NCI-H510A treated with DMSO at 0.1 percent for 48 hours (cell line): ENCODE data around the gene ZCCHC7.
"Not testable (repeated sequence)": the region's sequence is repeated elsewhere in the genome, so short reads cannot be mapped to it uniquely, and the experiment has no call there.

Source experiments
- DNase-seq: peaks from one replicate; lab custom pipeline; 2025; lab: John Stamatoyannopoulos, UW

The ZCCHC7 gene

DNA sequence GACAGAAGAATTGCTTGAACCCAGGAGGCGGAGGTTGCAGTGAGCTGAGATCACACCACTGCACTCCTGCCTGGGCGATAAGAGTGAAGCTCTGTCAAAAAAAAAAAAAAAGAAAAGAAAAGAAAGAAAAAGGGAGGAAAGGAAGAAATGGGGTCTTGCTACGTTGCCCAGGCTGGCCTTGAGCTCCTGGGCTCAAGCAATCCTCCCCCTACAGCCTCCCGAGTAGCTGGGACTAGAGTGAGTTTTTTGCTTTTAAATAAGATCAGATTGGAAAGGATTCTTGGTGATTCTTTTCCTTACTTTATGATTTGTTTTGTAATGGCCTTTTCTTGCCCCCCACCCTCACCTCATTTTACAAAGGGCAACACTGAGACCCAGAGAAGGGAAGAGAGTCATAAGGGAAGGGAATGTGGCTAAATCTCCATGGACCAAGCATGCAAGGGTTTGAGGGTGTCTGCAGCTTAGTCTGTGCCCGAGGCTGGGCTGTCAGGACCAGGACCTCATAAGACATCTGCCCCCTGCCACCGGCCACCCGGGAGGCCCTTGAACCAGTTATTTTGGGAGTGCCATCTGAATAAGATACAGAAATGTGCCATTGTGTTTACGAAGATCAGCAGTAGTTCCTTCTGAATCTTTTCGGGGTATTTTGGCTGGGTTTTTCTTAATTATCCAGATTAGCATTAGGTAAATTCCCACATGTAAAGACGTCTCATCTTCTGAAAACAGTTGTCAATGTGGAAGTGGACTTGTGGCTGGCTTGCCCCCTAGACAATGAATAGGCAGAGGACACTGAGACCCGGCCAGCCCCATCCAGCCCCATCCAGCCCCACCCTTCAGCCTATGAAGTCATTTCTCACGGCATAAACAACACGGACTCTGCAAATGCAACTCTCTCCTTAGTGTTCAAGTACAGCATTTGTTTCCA, 257.6 kb downstream of the ZCCHC7 start:
- DNase-seq: no peak

DNA sequence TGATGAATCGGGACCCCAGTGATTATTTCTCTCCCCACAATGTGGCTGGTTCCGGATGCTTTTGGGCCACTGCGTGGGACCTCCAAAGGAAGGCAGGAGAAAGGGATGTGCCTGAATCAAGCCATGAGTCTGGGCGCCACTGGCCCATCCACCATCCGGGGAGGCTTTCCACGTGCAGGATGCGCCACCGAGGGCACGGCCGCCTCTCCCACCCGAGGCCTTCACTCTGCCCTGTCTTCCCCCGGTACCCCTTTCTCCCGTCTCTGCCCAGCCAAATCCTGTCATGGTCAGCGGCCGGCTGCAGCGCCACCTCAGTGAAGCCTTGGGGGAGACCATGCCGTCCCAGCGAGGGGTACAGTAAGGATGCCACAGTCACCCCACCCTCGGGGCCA, 258.2 kb downstream of the ZCCHC7 start:
- DNase-seq: no peak

DNA sequence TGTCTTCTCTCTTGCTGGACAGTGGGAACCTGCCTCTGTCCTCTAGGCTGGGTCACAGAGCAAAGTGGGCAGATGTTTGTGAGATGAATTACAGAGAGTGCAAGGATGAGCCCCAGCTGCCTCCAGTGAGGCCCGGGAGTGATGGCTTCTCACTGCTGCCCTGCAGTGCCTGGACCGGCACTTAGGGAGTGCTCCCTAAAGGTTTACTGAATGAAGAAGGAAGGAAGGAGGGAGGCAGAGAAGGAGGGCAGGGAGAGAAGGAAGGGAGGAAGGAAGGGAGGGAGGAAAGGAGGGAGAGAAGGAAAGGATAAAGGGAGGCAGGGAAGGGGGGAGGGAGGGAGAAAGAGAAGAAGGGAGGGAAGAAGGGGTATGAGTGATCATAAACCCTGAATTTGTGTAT, 259.5 kb downstream of the ZCCHC7 start:
- DNase-seq: no peak

DNA sequence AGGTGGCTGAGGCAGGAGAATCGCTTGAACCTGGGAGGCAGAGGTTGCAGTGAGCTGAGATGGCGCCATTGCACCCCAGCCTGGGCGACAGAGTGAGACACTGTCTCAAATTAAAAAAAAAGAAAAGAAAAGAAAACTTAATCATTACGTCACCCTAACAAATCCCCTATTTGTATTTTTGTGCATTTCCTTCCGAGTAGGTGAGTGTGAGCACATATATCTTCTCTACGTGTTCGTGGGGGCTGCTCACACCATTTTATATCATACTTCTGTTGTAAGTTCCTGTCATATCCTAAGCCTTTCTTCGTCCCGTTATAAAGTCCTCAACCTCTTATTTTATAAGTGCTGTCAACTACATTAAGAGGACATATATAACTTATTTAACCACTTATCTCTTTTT, 260.2 kb downstream of the ZCCHC7 start:
- no peak for DNase-seq

DNA sequence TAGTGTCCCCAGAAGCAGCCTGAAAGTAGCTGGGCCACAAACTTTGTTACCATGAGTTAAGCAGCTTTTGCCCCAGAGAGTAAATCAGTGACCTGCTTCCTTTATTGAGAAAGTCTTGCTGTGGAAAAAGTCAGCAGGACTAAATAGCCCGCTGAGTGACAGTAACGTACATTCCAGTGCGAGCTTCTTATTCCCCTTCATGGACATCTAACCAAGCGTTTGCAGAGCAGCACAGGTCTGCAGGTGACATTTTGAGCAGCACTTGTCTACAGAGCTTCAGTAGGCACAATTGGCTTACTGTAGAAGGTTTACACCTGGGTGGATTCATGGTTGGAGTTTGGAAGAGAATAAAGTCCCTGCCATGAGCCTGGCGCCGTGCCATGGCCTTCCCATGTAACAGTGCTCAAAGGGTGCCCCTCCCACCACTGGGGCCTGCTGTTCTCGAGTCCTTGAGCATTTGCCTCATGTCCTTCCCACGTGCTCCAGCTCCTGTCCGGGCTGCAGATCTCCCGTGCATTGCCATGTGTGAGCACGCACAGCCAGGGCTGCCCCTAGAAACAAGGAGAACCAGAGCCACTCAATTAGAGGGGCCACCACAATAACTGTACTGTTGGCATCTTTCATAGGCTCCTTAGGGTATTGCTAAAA, 260.8 kb downstream of the ZCCHC7 start:
- no peak for DNase-seq

DNA sequence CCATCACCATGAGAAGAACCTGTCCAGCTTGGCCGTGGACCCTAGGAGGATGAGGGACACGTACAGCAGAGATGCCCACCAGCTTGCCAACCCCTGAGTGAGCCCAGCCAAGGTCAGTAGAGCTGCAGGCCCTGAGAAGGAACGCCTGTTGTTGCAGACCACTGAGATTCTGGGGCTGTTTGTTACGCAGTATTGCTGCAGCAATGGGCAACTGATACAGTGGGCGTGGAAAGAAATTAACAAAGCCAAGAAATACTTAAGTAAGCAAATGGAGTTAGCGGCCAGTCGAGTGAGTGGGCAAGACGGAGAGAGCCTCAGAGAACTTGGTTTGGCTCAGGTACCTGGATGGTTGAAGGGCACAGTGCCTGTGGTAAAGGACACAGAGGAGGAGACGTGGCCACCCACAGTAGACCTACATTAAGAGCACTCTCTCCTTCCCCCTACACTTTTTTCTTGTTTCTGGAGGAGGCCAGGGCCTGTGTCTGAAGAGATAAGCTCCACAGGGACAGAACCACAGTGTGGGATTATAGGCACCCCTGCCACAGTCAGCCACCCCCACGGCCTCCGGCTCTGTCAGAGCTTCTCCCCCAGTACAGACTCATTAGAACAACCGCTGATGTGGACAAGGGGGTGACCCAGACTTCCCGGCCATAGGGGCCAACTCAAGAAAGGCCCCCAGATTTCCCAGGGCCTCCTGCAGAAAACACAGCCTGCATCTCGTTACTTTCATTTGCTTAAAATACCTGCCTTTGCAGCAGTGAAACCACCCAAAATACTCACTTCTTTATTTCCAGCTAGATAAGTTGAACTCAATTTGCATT, 262.0 kb downstream of the ZCCHC7 start:
- DNase-seq: no peak

DNA sequence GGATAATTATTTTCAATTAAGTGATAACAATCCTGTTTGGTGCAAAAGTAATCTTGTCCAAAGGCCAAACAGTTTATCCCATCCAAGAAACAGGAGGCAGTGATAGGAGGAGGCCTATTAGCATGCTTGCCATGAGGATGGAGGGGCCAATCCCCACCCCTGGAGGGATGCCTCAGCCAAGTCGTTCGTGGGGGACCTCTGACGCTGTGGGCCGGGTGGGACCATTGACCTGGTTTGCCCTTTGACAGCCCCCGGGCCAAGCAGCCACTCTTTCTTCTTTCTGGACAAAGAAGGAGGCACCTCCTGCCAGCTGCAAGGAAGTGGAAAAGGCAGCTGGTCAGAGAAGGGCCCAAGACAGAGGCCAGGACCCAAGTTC, 262.6 kb downstream of the ZCCHC7 start:
- no peak for DNase-seq

DNA sequence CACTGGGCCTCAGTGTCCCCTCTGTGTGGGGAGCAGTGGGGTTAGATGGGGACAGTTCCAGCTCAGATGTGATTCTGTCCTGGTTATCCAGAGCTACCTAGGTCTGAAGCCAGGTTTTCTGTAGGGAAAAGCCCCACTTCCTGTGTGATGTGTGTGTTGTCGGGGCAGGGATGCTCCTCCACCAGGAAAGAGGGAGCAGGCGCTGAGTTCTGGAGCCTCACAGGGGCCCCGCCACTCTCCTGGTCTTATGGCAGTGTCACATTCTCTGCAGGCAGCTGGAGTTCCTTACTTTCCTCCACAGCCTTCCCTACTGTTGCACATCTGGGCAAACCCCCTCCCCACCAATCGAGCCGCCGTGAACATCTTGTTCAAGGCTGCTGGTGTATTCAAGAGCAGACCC, 263.0 kb downstream of the ZCCHC7 start:
- DNase-seq: no peak

DNA sequence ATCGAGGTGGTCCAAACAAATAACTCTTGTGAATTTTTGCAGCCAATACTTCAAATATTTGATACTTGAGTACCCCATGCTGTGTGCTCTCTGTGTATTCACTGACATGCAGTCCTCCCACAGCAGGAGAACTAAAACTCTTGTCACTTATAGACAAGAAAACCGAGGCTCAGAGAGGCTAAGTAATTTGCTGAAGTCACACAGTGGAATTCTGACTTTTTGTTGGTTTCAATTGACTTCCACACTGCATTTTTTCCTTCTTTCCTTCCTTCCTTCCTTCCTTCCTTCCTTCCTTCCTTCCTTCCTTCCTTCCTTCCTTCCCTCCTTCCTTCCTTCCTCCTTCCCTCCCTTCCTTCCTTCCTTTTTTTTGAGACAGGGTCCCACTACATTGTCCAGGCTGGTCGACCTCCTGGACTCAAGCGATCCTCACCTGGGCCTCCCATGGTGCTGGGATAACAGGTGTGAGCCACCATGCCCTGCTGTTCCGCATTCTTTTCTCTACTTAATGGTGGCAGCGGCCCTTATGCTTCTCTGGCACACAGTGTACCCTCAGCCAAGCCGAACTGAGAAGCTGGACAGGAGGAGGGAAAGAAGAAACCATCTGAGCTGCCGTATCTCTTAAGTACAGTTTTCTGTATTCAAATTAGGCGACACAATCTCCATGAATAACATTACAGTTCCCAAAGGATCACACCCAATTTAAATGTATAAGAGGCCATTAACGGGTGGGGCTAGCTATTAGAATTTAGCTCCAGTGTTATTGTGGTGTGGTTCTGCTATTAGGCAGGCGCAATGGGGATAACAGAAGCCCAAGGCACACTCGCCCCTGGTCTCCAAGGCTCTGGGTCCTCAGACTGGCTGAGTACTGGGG, 263.7 kb downstream of the ZCCHC7 start:
- DNase-seq: no peak

DNA sequence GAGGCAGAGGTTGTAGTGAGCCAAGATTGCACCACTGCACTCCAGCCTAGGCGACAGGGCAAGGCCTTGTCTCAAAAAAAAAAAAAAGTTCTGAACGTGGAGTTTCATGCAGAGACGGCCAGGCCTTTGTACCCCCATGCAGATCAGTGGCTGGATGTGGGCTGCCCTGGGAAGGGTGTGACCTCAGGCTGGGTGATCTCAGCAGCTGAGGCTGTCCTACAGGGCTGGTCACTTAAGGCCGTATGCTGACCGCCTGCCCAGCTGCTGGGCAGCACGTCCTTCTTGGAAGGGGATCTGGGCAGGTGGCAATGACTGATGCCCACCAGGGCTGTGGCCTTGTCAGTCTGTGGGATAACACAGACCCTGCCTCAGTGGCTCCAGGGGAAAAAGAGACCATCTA, 264.9 kb downstream of the ZCCHC7 start:
- DNase-seq: no peak

DNA sequence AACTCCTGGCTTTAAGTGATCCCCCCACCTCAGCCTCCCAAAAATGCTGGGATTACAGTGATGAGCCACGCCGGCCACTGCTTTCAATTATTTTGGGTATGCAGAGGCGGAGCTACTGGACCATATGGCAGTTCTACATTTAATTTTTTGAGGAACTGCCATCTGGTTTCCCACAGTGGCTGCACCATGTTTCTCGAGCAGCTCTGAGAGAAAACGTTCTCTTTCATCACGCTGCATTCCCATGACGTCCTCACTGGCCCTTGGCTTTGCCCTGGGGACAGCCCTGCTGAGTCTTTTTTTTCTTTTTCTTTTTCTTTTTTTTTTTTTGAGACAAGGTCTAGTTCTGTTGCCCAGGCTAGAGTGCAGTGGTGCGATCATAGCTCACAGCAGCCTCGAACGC, 266.6 kb downstream of the ZCCHC7 start:
- DNase-seq: no peak

DNA sequence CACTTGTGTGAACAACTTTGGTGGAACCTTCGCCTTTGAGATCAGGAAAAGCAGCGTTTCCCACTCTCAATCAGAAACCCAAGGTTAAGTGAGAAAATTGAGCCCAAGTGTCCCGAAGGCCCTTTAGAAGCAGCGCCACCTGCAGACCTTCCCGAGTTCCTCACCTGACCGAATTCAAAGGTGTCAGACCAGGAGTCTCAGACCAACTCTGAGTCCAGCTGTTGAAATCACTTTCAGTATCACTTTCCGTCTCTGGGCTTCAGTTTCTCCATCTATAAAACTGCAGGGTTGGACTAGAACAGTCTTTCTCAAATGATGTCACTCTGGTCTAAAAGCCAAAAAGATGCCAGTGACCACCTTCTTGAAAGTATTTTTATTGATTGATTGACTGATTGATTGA, 270.4 kb downstream of the ZCCHC7 start:
- no peak for DNase-seq

DNA sequence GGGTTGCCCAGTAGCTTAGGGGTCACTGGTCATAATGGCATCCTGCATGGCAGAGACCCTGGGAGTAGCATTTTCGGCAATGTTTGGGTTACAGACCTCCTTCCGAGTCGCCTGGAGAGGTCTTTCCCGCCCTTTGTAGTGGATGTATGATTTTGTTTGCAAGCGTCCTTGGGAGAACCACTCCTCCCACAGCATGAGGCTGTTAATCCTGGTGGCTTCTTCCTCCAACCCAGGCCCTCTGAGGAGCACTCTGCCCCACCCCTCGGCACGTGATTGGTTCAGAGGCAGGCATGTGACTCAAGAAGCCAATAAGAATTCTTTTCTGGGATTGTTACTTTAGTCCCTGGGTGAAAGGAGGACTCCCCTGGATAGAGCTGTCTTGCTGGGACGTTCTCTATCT, 271.9 kb downstream of the ZCCHC7 start:
- no peak for DNase-seq

DNA sequence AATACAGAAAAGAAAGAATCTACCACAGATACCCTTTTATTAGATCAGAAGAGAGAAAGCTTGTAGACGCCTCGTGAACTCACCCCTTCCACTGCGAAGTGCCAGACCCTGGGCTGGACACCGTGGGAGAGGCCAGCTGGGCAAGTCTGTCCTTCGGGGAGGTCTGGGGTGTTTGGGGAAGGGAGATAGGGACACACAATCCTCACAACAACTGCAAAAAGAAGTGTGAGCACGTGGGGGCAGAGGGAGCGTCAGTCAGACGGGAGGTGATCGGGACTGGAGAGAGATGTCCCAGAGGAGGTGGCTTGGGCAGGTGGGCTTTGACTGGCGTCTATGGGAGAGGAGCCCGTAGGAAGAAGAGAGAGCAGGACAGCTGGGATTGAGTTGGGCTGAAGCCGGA, 274.9 kb downstream of the ZCCHC7 start:
- no peak for DNase-seq

DNA sequence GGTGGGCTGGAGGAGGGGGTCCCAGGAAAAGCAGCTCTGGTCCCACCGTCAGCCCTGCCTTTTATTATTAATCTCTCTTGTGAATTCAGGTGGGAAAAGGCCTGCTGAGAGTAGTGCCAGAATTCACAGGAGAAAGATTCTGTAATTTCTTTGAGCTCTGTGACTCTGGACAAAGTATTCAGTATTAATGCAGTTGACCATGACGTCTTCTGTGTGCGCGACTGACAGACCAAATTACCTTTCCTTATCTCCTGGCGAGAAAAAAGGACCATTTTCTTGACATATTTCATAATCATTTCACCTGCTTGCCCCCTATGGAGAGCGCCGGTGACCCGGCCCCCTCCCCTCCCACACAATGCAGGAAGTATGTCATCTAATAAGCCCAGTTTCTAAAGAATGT, 275.3 kb downstream of the ZCCHC7 start:
- DNase-seq: no peak

DNA sequence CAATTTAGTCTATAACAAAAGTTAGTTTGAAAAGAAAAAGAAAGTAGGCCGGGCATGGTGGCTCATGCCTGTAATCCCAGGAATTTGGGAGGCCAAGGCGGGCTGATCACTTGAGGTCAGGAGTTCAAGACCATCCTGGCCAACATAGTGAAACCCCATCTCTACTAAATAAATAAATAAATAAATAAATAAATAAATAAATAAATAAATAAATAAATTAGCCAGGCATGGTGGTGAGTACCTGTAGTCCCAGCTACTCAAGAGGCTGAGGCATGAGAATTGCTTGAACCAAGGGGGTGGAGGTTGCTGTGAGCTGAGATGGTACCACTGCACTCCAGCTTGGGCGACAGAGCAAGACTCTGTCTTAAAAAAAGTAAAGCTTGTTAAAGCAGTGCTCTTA, 277.6 kb downstream of the ZCCHC7 start:
- DNase-seq: not testable (repeated sequence)

DNA sequence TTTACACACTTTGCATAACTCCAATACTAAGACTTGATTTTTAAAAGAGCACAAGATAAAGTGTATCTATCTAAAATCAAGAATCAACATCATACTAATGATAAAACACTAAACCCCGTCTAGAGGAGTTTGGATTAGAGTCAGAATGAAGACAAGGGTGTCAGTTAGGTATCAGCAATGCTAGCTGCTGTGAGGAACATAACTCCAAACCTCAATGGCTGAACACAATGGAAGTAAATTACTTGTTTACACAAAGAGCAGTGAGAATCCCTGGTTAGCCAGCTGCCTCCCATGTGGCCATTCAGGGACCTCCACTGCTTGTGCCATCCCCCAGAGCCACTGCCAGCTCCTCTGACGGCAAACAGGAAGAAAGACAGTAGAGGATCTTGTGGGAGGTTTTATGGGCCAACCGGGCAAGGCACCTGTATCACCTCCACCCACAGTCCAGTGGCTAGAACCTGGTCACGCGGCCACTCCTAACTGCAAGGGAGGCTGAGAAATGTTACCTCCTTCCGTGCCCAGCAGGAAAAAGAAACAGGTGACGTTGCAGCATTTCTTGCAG, 278.2 kb downstream of the ZCCHC7 start:
- no peak for DNase-seq

DNA sequence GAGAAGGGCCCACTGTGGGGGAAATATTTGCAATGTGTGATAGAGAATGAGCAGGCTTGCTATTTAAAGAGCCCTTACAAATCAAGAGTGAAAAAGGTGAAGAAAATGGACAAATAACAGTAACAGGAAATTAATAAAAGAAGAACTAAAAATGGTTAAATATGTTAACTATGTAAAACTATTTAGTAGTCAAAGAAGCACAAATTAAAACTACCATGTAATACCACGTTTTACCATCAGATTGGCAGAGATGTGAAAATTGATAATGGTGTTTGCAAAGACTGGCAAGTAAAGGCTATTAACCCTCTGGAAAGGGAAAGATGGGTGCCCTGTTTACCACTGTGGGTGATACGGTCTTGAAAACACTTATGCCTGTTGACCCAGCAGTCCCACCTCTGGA, 279.0 kb downstream of the ZCCHC7 start:
- no peak for DNase-seq

DNA sequence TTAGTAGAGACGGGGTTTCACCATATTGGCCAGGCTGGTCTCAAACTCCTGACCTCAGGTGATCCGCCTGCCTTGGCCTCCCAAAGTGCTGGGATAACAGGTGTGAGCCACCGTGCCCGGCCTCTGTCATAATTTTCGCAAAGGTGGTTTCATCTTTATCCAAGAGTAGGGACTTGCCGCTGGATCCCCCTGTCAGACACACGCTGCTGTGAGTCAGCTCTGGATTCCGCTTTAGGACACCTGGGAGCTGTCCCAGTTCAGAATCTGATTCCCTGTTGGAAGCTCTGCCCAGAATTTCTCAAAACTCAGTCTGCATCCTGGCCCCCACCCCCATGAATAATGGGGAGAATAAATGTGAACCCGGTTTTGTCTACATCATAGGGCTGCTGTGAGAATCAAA, 284.2 kb downstream of the ZCCHC7 start:
- DNase-seq: no peak

DNA sequence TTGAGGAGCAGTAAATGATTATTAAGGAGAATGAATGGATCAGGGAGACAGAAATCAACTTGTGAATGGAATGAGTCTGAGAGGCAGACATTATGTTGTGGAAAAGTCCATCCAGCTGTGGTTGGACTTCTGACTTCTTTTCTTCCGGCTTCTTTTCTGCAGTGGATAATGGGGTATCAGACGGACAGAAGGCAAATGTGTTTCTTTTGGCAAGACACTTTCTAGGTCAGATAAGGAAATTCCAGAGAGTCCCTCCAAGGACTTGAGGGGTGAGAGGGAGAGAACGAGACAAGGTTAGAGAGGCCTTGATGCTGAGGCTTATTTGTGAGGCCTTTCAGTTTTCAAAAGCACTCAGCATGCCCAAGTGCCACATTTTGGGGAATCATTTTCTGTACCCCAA, 285.0 kb downstream of the ZCCHC7 start:
- no peak for DNase-seq

DNA sequence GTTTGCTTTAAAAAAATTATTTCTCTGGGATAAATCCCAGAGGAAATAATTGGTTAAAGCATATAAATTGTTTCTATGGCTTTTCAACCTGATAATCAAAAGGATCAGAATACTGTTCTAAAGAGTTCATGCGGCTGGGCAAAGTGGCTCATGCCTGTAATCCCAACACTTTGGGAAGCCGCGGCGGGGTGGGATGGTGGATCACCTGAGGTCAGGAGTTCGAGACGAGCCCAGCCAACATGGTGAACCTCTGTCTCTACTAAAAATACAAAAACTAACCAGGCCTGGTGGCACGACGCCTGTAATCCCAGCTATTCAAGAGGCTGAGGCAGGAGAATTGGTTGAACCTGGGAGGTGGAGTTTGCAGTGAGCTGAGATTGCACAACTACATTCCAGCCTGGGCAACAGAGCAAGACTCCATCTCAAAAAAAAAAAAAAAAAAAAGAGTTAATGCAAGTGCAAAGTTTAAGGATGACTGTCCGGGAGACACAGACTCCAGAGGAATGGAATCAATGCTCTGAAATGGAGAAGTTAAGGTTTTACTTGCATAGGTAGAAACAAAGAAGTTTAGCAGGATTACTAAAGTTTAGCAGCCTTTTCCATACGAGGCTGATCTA, 285.5 kb downstream of the ZCCHC7 start:
- DNase-seq: no peak
